Measurements from ENCODE around the gene OSGIN1. TPM values are rescaled to one million over a fixed set of nuclear protein-coding genes. Genes with fewer than 3 reads are reported as not detected.

Gene OSGIN1
- polyA plus RNA-seq, 1 donor from 2014 or later: 2.1 TPM

- Histone ChIP-seq H3F3A (ENCODE audit: insufficient read depth, low read length, poor library complexity, severe bottlenecking) (no peaks in the 10 kb centered on the region), H3K4me3 (ENCODE audit: low read length) (no peak overlapping the region), H3K36me3 (ENCODE audit: insufficient read depth, low read length) (peaks cover 11% of the 10 kb centered on the region), H3K4me2 (ENCODE audit: low read length) (no peak overlapping the region), H3K79me2 (replicated peaks; ENCODE audit: insufficient read depth, low read length) (no peaks in the 10 kb centered on the region), H4K20me1 (ENCODE audit: insufficient read depth) (no peaks in the 10 kb centered on the region), H3K9me2 (ENCODE audit: insufficient read depth, low read length) (no peaks in the 10 kb centered on the region), H3K9ac (ENCODE audit: low read length) (no peak overlapping the region), H2AFZ (ENCODE audit: low read depth, low read length) (no peak overlapping the region), H3K27me3 (ENCODE audit: insufficient read depth, low read depth, low read length) (no peaks in the 10 kb centered on the region), H3K9me3 (ENCODE audit: low read length) (no peaks in the 10 kb centered on the region), H3K27ac (ENCODE audit: low read length) (no peak overlapping the region)
- no peak for TF ChIP-seq REST (IDR thresholded peaks at IDR 0.05; ENCODE audit: borderline replicate concordance)
- TF ChIP-seq EP300 (conservative IDR thresholded peaks at IDR 0.05; ENCODE audit: poor library complexity, severe bottlenecking): no peak
- TF ChIP-seq RAD21 (conservative IDR thresholded peaks at IDR 0.05): no peak
- no peak for TF ChIP-seq EZH2 (IDR thresholded peaks at IDR 0.05; ENCODE audit: borderline replicate concordance, insufficient read depth, low read length, poor library complexity, severe bottlenecking)
- TF ChIP-seq SMC3 (conservative IDR thresholded peaks at IDR 0.05; ENCODE audit: poor library complexity): no peak
- no peak for TF ChIP-seq POLR2AphosphoS5 (IDR thresholded peaks at IDR 0.05)
- no peak for TF ChIP-seq MXI1 (conservative IDR thresholded peaks at IDR 0.05; ENCODE audit: poor library complexity, severe bottlenecking)
- no peak for TF ChIP-seq CTCF (IDR thresholded peaks at IDR 0.05; ENCODE audit: poor library complexity, severe bottlenecking)
- TF ChIP-seq TAF1 (IDR thresholded peaks at IDR 0.05; ENCODE audit: low read depth): no peak
Measured at GRCh38 chr16:83923581-83924365, 29.3 kb upstream of the OSGIN1 start.

- no peak overlapping the region for H3K27ac ChIP-seq (ENCODE audit: low read length)
- no peak overlapping the region for H2AFZ ChIP-seq (ENCODE audit: low read depth, low read length)
- no peak overlapping the region for H3K4me2 ChIP-seq (ENCODE audit: low read length)
- no peaks in the 10 kb centered on the region for H3F3A ChIP-seq (ENCODE audit: insufficient read depth, low read length, poor library complexity, severe bottlenecking)
- H3K36me3 ChIP-seq (ENCODE audit: insufficient read depth, low read length): peaks cover 2% of the 10 kb centered on the region
- H3K9ac ChIP-seq (ENCODE audit: low read length): no peak overlapping the region
- H3K9me2 ChIP-seq (ENCODE audit: insufficient read depth, low read length): no peaks in the 10 kb centered on the region
- H3K79me2 ChIP-seq (replicated peaks; ENCODE audit: insufficient read depth, low read length): no peaks in the 10 kb centered on the region
- no peaks in the 10 kb centered on the region for H3K9me3 ChIP-seq (ENCODE audit: low read length)
- no peaks in the 10 kb centered on the region for H3K27me3 ChIP-seq (ENCODE audit: insufficient read depth, low read depth, low read length)
- H3K4me3 ChIP-seq (ENCODE audit: low read length): no peak overlapping the region
- no peaks in the 10 kb centered on the region for H4K20me1 ChIP-seq (ENCODE audit: insufficient read depth)
- TF ChIP-seq EP300 (conservative IDR thresholded peaks at IDR 0.05; ENCODE audit: poor library complexity, severe bottlenecking): no peak
- no peak for TF ChIP-seq MXI1 (conservative IDR thresholded peaks at IDR 0.05; ENCODE audit: poor library complexity, severe bottlenecking)
- no peak for TF ChIP-seq RAD21 (conservative IDR thresholded peaks at IDR 0.05)
- no peak for TF ChIP-seq POLR2AphosphoS5 (IDR thresholded peaks at IDR 0.05)
- no peak for TF ChIP-seq REST (IDR thresholded peaks at IDR 0.05; ENCODE audit: borderline replicate concordance)
- no peak for TF ChIP-seq EZH2 (IDR thresholded peaks at IDR 0.05; ENCODE audit: borderline replicate concordance, insufficient read depth, low read length, poor library complexity, severe bottlenecking)
- no peak for TF ChIP-seq CTCF (IDR thresholded peaks at IDR 0.05; ENCODE audit: poor library complexity, severe bottlenecking)
- no peak for TF ChIP-seq SMC3 (conservative IDR thresholded peaks at IDR 0.05; ENCODE audit: poor library complexity)
- TF ChIP-seq TAF1 (IDR thresholded peaks at IDR 0.05; ENCODE audit: low read depth): no peak
Measured at GRCh38 chr16:83924686-83925085, 28.4 kb upstream of the OSGIN1 start.
